Ishikawa (cell line): ENCODE data around the gene SLC41A3.

Source experiments
- CEBPB ChIP-seq: IDR thresholded peaks from 2 replicates; pipeline ENCODE4 v1.6.1; 2012
- EGR1 ChIP-seq: IDR thresholded peaks from 2 replicates; pipeline ENCODE4 v1.6.1; 2012
- EP300 ChIP-seq: IDR thresholded peaks from 2 replicates; pipeline ENCODE4 v1.6.1; 2012; ENCODE audit warnings: borderline replicate concordance
- MAX ChIP-seq: IDR thresholded peaks from 2 replicates; pipeline ENCODE4 v1.6.1; 2012
- TCF12 ChIP-seq: IDR thresholded peaks from 2 replicates; pipeline ENCODE4 v1.6.1; 2012; ENCODE audit warnings: low read depth
- YY1 ChIP-seq: IDR thresholded peaks from 2 replicates; pipeline ENCODE4 v1.6.1; 2012; ENCODE audit warnings: low read depth
- TF ChIP-seq, protein P1 (sequence below): IDR thresholded peaks from 2 replicates; pipeline ENCODE4 v1.6.1; 2012; ENCODE audit warnings: low read depth, mild to moderate bottlenecking

DNA sequence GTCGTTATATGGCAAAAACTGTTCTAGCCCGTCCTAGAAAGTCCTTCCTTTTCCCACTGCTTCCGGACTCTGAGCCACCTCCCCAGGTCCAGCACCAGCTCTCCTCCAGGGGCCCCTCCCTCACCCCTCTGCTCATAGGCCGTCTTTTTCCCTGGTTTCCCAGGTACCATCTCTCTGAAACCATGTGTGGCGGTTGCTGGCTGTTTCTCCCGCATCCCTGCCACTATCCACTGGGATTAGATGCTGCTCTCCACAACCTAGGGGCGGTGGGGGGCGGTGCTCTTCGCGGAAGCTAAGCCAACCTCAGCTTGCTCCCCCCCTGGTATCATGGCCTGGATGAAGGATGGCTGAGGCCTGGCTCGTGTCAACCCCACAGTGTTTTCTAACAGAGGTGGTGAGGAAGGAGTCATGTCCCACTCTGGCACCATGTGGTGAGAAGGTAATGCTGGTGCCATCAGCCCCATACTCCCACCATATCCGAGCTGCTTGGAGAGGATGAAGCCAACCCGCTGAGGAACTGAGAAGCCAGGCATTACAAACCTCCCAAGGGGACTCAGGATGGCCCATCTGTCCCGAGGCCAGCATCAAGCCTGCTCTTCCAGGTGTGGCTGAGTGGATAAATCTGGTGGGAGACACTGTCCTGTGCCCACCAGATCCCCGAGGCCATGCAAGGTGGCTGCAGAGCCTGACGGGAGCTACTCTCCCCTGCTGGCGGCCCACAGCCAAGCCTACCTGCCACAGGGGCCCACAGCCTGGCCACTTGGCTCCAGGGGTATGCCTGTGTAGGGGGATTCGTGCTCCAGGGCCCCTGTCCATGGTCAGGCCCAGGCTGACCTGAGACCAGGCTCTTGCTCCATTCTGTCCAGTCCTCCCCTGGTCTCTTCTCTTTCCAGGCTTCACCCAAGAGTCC, 27.9 kb upstream of the SLC41A3 start:
- TF ChIP-seq EP300 (no peak), CEBPB (no peak), YY1 (no peak), MAX (no peak), EGR1 (no peak), TCF12 (no peak)
- TF ChIP-seq, protein P1, sequence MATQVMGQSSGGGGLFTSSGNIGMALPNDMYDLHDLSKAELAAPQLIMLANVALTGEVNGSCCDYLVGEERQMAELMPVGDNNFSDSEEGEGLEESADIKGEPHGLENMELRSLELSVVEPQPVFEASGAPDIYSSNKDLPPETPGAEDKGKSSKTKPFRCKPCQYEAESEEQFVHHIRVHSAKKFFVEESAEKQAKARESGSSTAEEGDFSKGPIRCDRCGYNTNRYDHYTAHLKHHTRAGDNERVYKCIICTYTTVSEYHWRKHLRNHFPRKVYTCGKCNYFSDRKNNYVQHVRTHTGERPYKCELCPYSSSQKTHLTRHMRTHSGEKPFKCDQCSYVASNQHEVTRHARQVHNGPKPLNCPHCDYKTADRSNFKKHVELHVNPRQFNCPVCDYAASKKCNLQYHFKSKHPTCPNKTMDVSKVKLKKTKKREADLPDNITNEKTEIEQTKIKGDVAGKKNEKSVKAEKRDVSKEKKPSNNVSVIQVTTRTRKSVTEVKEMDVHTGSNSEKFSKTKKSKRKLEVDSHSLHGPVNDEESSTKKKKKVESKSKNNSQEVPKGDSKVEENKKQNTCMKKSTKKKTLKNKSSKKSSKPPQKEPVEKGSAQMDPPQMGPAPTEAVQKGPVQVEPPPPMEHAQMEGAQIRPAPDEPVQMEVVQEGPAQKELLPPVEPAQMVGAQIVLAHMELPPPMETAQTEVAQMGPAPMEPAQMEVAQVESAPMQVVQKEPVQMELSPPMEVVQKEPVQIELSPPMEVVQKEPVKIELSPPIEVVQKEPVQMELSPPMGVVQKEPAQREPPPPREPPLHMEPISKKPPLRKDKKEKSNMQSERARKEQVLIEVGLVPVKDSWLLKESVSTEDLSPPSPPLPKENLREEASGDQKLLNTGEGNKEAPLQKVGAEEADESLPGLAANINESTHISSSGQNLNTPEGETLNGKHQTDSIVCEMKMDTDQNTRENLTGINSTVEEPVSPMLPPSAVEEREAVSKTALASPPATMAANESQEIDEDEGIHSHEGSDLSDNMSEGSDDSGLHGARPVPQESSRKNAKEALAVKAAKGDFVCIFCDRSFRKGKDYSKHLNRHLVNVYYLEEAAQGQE, result no peak
